HepG2 (cell line): ENCODE results near the gene PLEKHA8. TPM values are rescaled to one million over a fixed set of nuclear protein-coding genes. Genes with fewer than 3 reads are reported as not detected.

ENCODE experiments used
- ATAC-seq: fragments of 200-7000 bp; cut with Tn5 transposase; 3 replicates; pipeline ENCODE4 v1.9.1; 2020; ENCODE audit warnings: mild to moderate bottlenecking, moderate library complexity
- BruUV-seq: library from RNA; stranded (reverse); fragments of 400-500 nt; replicated peaks from 2 replicates; lab custom pipeline; 2021; lab: Mats Ljungman, UMichigan
- CTCF ChIA-PET: fragments of 300-600 bp; formaldehyde crosslinking; extraction: SDS; loops from one replicate; lab custom pipeline; 2021; ENCODE audit warnings: low total read pairs, inconsistent platforms, low intra/inter-chr PET ratio; lab: Yijun Ruan, JAX
- POLR2A ChIA-PET: fragments of 350-600 bp; sonication (Branson Sonifier 250); formaldehyde crosslinking; loops from one replicate; lab custom pipeline; 2020; ENCODE audit warnings: antibody characterized with exemption, inconsistent platforms; lab: Yijun Ruan, JAX
- DNase-seq: peaks from one replicate; pipeline ENCODE4 v3.0.0-alpha.2; 2015; ENCODE audit warnings: low spot score
- FAIRE-seq: peaks from 3 replicates; lab custom pipeline; 2011; peaks lifted over from hg19 to GRCh38; lab: Jason Lieb, UNC
- H2AFZ ChIP-seq: one replicate; pipeline ENCODE4 v1.6.1; 2011; ENCODE audit warnings: low read length, inconsistent platforms
- H3K27ac ChIP-seq: fragments of 300-600 bp; 3 replicates; pipeline ENCODE4 v1.8.0; 2011; ENCODE audit warnings: mixed run types, mild to moderate bottlenecking, mixed read lengths, low read length, inconsistent platforms; ENCODE audit not compliant: insufficient read depth; ENCODE audit errors: extremely low read length
- H3K27me3 ChIP-seq, 2 experiments: fragments of 200-600 bp in 1 of 2; 2 replicates in 1 of 2; 3 replicates in 1 of 2; pipeline versions ENCODE4 v1.6.0 to v1.8.0; 2011; ENCODE audit warnings: low read length in 2 of 2, mild to moderate bottlenecking in 2 of 2, moderate library complexity in 2 of 2, inconsistent platforms in 1 of 2; ENCODE audit not compliant: insufficient read depth in 2 of 2, control insufficient read depth in 1 of 2
- H3K36me3 ChIP-seq, 2 experiments: fragments of 200-600 bp in 1 of 2; replicated peaks in 1 of 2; 2 replicates in 1 of 2; 3 replicates in 1 of 2; pipeline versions ENCODE4 v1.5.1 to v1.8.0; 2011; ENCODE audit warnings: low read length in 2 of 2, inconsistent platforms in 1 of 2; ENCODE audit not compliant: insufficient read depth in 2 of 2, control insufficient read depth in 1 of 2
- H3K4me1 ChIP-seq: 2 replicates; pipeline ENCODE4 v1.5.1; 2012; ENCODE audit warnings: low read length, inconsistent platforms; ENCODE audit not compliant: insufficient read depth
- H3K4me2 ChIP-seq: 2 replicates; pipeline ENCODE4 v1.6.0; 2011; ENCODE audit warnings: low read depth, low read length, inconsistent platforms
- H3K4me3 ChIP-seq, 3 experiments: fragments of 200-600 bp in 1 of 3; sonication (generic), shearing (Covaris generic) in 1 of 3; replicated peaks in 1 of 3; 2 replicates each; pipeline ENCODE4 v1.5.1; 2011 to 2016; ENCODE audit warnings: low read length in 3 of 3, inconsistent platforms in 2 of 3, low read depth in 2 of 3, mild to moderate bottlenecking in 2 of 3, control low read depth in 1 of 3, mixed read lengths in 1 of 3; ENCODE audit not compliant: insufficient read depth in 1 of 3
- H3K79me2 ChIP-seq: one replicate; pipeline ENCODE4 v1.6.1; 2011; ENCODE audit warnings: low read length, inconsistent platforms; ENCODE audit not compliant: insufficient read depth
- H3K9ac ChIP-seq: 2 replicates; pipeline ENCODE4 v1.6.0; 2011; ENCODE audit warnings: mild to moderate bottlenecking, low read depth, low read length, inconsistent platforms; ENCODE audit not compliant: insufficient read depth
- H3K9me3 ChIP-seq: 2 replicates; pipeline ENCODE4 v1.5.1; 2012; ENCODE audit warnings: mild to moderate bottlenecking, low read length
- H4K20me1 ChIP-seq: 2 replicates; pipeline ENCODE4 v1.6.0; 2011; ENCODE audit warnings: inconsistent platforms, mild to moderate bottlenecking, low read length, moderate library complexity; ENCODE audit not compliant: insufficient read depth
- ATF3 ChIP-seq: sonication (generic); formaldehyde crosslinking; IDR thresholded peaks from 2 replicates; pipeline ENCODE4 v1.4.0; 2020; ENCODE audit warnings: missing genetic modification reagents
- CHCHD3 ChIP-seq: sonication (generic); formaldehyde crosslinking; IDR thresholded peaks from 2 replicates; pipeline ENCODE4 v1.8.0; 2022; ENCODE audit warnings: mild to moderate bottlenecking, missing genetic modification reagents, moderate library complexity
- EED ChIP-seq: sonication (generic); formaldehyde crosslinking; IDR thresholded peaks from 2 replicates; pipeline ENCODE4 v1.5.0; 2020; ENCODE audit warnings: mild to moderate bottlenecking, missing genetic modification reagents
- ESRRA ChIP-seq: sonication (generic); formaldehyde crosslinking; IDR thresholded peaks from 2 replicates; pipeline ENCODE4 v1.5.1; 2020; ENCODE audit warnings: mild to moderate bottlenecking, low read depth, missing genetic modification reagents
- MIER2 ChIP-seq: IDR thresholded peaks from 2 replicates; pipeline ENCODE4 v1.6.1; 2016; ENCODE audit warnings: missing biosample characterization, missing genetic modification reagents
- MTF2 ChIP-seq: sonication (generic); formaldehyde crosslinking; IDR thresholded peaks from 2 replicates; pipeline ENCODE4 v1.5.0; 2020; ENCODE audit warnings: missing genetic modification reagents, borderline replicate concordance
- NR2F2 ChIP-seq: IDR thresholded peaks from 2 replicates; pipeline ENCODE4 v1.6.1; 2012; ENCODE audit warnings: low read depth, inconsistent platforms, borderline replicate concordance
- PPARG ChIP-seq: conservative IDR thresholded peaks from 2 replicates; pipeline ENCODE4 v1.6.1; 2016; ENCODE audit warnings: missing biosample characterization, missing genetic modification reagents
- SALL1 ChIP-seq: sonication (generic); formaldehyde crosslinking; IDR thresholded peaks from 2 replicates; pipeline ENCODE4 v1.8.0; 2022; ENCODE audit warnings: mild to moderate bottlenecking, missing genetic modification reagents
- SIX4 ChIP-seq: sonication (generic); formaldehyde crosslinking; IDR thresholded peaks from 2 replicates; pipeline ENCODE4 v1.4.0; 2020; ENCODE audit warnings: missing genetic modification reagents
- SKI ChIP-seq: fragments of 450-650 bp; IDR thresholded peaks from one replicate; pipeline ENCODE4 v1.6.1; 2018; ENCODE audit warnings: mild to moderate bottlenecking; ENCODE audit not compliant: partially characterized antibody
- SMC3 ChIP-seq: IDR thresholded peaks from 2 replicates; pipeline ENCODE4 v1.6.1; 2011; ENCODE audit warnings: low read length, improper control_type of control experiment
- SOX13 ChIP-seq, 3 experiments: fragments of 450-650 bp in 1 of 3; sonication (generic) in 1 of 3; formaldehyde crosslinking in 1 of 3; IDR thresholded peaks in 2 of 3; conservative IDR thresholded peaks in 1 of 3; 2 replicates each; pipeline versions ENCODE4 v1.5.0 to v1.6.1; 2016 to 2020; ENCODE audit warnings: antibody characterized with exemption in 1 of 3, mild to moderate bottlenecking in 1 of 3, missing compliant biosample characterization in 1 of 3, missing genetic modification reagents in 1 of 3, moderate library complexity in 1 of 3
- SP5 ChIP-seq: IDR thresholded peaks from 2 replicates; pipeline ENCODE4 v1.6.1; 2016; ENCODE audit warnings: low read depth, borderline replicate concordance
- TARDBP ChIP-seq: sonication (generic); formaldehyde crosslinking; IDR thresholded peaks from 2 replicates; pipeline ENCODE4 v1.8.0; 2022; ENCODE audit warnings: mild to moderate bottlenecking, missing genetic modification reagents
- ZNF546 ChIP-seq: sonication (generic); formaldehyde crosslinking; conservative IDR thresholded peaks from 2 replicates; pipeline ENCODE4 v1.8.1; 2023; ENCODE audit warnings: mild to moderate bottlenecking, missing genetic modification reagents
- ZNF597 ChIP-seq: sonication (generic); formaldehyde crosslinking; IDR thresholded peaks from 2 replicates; pipeline ENCODE4 v1.5.0; 2020; ENCODE audit warnings: missing genetic modification reagents
- ZNF614 ChIP-seq: IDR thresholded peaks from 2 replicates; pipeline ENCODE4 v1.6.1; 2018; ENCODE audit warnings: missing biosample characterization, missing genetic modification reagents, inconsistent platforms, borderline replicate concordance
- ZNF780A ChIP-seq: sonication (generic); formaldehyde crosslinking; IDR thresholded peaks from 2 replicates; pipeline ENCODE4 v1.8.0; 2022; ENCODE audit warnings: mild to moderate bottlenecking, missing genetic modification reagents, moderate library complexity
- WGBS: methylation state at CpG from one replicate; pipeline ENCODE4 v1.1.6; 2017; ENCODE audit warnings: low lambda C conversion rate; 5-methylcytosine and 5-hydroxymethylcytosine counted together
- in situ Hi-C: cut with HindIII; loops from 2 replicates; pipeline ENCODE4 v1.10.0; 2017; ENCODE audit warnings: low pct_unique_long_range_greater_than_20kb; ENCODE audit not compliant: extremely low pct_ligation_motif_present
- intact Hi-C: fragments of 100-400 bp; cut with micrococcal nuclease; formaldehyde crosslinking; loops from one replicate; pipeline ENCODE4 v1.10.0; 2022; ENCODE audit not compliant: unreplicated experiment
- polyA plus RNA-seq, 8 experiments: library from polyadenylated mRNA; depleted of rRNA in 3 of 8; stranded (reverse) in 7 of 8; unstranded in 1 of 8; fragments of >200 nt; fragmentation: Illumina TruSeq in 4 of 8; extraction: Trizol in 4 of 8; gene quantifications; 2 replicates each; pipeline versions ENCODE4 v1.2.1 to v1.2.3, GENCODE V29; 2011 to 2016; ENCODE audit warnings: low read depth in 4 of 8, missing spikeins in 1 of 8, mixed read lengths in 1 of 8; ENCODE audit not compliant: insufficient read depth in 1 of 8
- total RNA-seq, 5 experiments: library from RNA; depleted of rRNA; stranded (reverse); fragments of >200 nt; fragmentation: Illumina TruSeq; extraction: Trizol; gene quantifications; 2 replicates each; pipeline ENCODE4 v1.2.3, GENCODE V29; 2016; ENCODE audit warnings: low read depth in 1 of 5
- TF ChIP-seq, protein P1 (sequence below): sonication (generic); formaldehyde crosslinking; IDR thresholded peaks from 2 replicates; pipeline ENCODE4 v1.4.0; 2020; ENCODE audit warnings: mild to moderate bottlenecking, missing genetic modification reagents
- TF ChIP-seq, protein P2 (sequence below): sonication (generic); formaldehyde crosslinking; IDR thresholded peaks from 2 replicates; pipeline ENCODE4 v1.8.0; 2022; ENCODE audit warnings: missing genetic modification reagents, mild to moderate bottlenecking, borderline replicate concordance
- TF ChIP-seq, protein P3 (sequence below): sonication (generic); formaldehyde crosslinking; IDR thresholded peaks from 2 replicates; pipeline ENCODE4 v1.4.0; 2020; ENCODE audit warnings: missing genetic modification reagents; ENCODE audit errors: not compliant biosample characterization

Gene PLEKHA8
- total and polyA plus RNA-seq, 2 of the 13 experiments (the other 11 are each of a cell fraction or from before 2014, with no cell fraction given) = 12.5 to 26.4 TPM

GRCh38 chr7:30159698-30160143 is 131.5 kb downstream of the PLEKHA8 start:
- peak; percentile 47 for DNase-seq
- intact Hi-C loops = loop anchor here (5.0 kb wide), 1 partner anchor 68 kb away; no protein-coding TSS in a partner anchor
- ChIA-PET POLR2A (no interaction called here), CTCF (interaction anchor here (0.9 to 1.3 kb wide), 2 partner anchors 116 to 253 kb away, joined by 3 to 4 read pairs; no protein-coding TSS in a partner anchor)
- WGBS = 55% methylated on average over 6 of the region's 6 CpGs
- ATAC-seq = peak; percentile 62
- H3K4me3 ChIP-seq = no peak overlapping the region
- H3K9me3 ChIP-seq = no peaks in the 10 kb centered on the region
- no TSS peak for BruUV-seq
- in situ Hi-C loops = loop anchor here (5.0 to 10.0 kb wide), 2 partner anchors 125 to 253 kb away; partner anchors contain the start of gene ZNRF2
- H3K79me2 ChIP-seq = no peaks in the 10 kb centered on the region
- H3K36me3 ChIP-seq = no peaks in the 10 kb centered on the region; a peak in 1 of 5 replicates
- H3K4me1 ChIP-seq = peaks cover 59% of the 10 kb centered on the region
- no peak overlapping the region for H3K9ac ChIP-seq
- FAIRE-seq = peak; percentile 83
- H4K20me1 ChIP-seq = no peaks in the 10 kb centered on the region
- no peaks in the 10 kb centered on the region for H3K27me3 ChIP-seq
- H3K27ac ChIP-seq = no peak overlapping the region
- peak overlapping the region; percentile 2; the same call in 1 of the 2 replicates for H3K4me2 ChIP-seq
- no peak overlapping the region for H2AFZ ChIP-seq
- TF ChIP-seq ZNF614 (CRISPR knock-in tag) = no peak
- TF ChIP-seq, protein P1, sequence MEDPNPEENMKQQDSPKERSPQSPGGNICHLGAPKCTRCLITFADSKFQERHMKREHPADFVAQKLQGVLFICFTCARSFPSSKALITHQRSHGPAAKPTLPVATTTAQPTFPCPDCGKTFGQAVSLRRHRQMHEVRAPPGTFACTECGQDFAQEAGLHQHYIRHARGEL (CRISPR knock-in tag) = no peak
- TF ChIP-seq MIER2 (CRISPR knock-in tag) = peak; percentile 36; the same call in 1 of the 2 replicates
- no peak for TF ChIP-seq ZNF597 (CRISPR knock-in tag)
- TF ChIP-seq, protein P2, sequence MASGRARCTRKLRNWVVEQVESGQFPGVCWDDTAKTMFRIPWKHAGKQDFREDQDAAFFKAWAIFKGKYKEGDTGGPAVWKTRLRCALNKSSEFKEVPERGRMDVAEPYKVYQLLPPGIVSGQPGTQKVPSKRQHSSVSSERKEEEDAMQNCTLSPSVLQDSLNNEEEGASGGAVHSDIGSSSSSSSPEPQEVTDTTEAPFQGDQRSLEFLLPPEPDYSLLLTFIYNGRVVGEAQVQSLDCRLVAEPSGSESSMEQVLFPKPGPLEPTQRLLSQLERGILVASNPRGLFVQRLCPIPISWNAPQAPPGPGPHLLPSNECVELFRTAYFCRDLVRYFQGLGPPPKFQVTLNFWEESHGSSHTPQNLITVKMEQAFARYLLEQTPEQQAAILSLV = no peak
- peak; percentile 81 for TF ChIP-seq SKI
- no peak for TF ChIP-seq ATF3
- TF ChIP-seq PPARG (CRISPR knock-in tag) = peak; percentile 71
- TF ChIP-seq SP5 (CRISPR knock-in tag) = 0 out of 2 replicates have a peak, but pooled peaks have one; percentile 28
- TF ChIP-seq NR2F2 = no peak
- TF ChIP-seq ZNF780A (CRISPR knock-in tag) = no peak
- no peak for TF ChIP-seq SOX13 (IDR thresholded peaks at IDR 0.05)
- TF ChIP-seq SOX13 (CRISPR knock-in tag; conservative IDR thresholded peaks at IDR 0.05 in 1 of 2, IDR thresholded peaks at IDR 0.05 in 1 of 2) = peak in 1 of 2 experiments; percentile 54; a peak in 2 of 4 replicates
- peak; percentile 61; the same call in 1 of the 2 replicates for TF ChIP-seq SALL1
- TF ChIP-seq, protein P3, sequence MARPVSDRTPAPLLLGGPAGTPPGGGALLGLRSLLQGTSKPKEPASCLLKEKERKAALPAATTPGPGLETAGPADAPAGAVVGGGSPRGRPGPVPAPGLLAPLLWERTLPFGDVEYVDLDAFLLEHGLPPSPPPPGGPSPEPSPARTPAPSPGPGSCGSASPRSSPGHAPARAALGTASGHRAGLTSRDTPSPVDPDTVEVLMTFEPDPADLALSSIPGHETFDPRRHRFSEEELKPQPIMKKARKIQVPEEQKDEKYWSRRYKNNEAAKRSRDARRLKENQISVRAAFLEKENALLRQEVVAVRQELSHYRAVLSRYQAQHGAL (CRISPR knock-in tag) = no peak
- TF ChIP-seq CHCHD3 (CRISPR knock-in tag) = no peak
- no peak for TF ChIP-seq SIX4 (CRISPR knock-in tag)
- TF ChIP-seq SMC3 = peak; percentile 21; the same call in 1 of the 2 replicates
- no peak for TF ChIP-seq MTF2 (CRISPR knock-in tag)
- TF ChIP-seq EED (CRISPR knock-in tag) = no peak
- peak; percentile 98 for TF ChIP-seq ESRRA (CRISPR knock-in tag)
- TF ChIP-seq TARDBP (CRISPR knock-in tag) = no peak
- no peak for TF ChIP-seq ZNF546 (CRISPR knock-in tag)
